ENCODE data around the gene RORB.

Gene RORB

DNA sequence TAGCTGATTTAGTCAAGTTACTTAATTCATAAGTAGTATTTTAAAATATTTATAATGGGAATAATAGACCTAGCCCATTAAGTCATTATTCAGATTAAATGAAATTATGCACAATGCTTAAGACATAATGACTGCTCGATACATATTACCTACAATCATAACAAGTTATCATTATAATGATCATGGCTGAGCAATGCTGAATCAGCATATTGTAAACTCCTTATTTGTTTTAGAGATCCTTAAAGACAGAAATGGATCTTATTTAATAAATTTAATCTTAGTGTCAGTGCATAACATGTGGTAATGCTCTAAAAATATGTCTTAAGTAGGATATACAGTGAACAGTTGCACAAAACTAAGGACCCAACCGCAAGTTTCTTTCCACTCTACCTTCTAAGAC is 221.6 kb downstream of the RORB start:
- DNase-seq (ENCODE audit: low read depth in 2 of 2) = no peak

DNA sequence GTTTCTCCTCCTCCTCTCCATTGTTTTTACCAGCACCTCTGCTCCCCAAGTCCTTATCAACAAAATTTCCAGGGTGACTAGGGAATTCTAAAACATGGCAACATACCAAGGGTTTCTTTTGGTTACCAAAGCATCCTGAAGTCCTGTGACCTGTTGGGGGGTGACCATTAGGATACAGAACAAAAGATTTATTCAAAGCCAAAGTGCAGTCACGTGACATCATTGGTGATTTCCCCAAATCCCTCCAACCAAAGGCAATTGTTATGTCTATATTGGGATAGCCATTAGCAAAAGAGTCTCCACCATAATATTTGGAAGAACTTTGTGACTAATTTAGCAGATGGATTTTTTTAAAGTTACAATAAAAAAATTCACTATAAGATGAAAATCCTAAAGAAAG is 222.2 kb downstream of the RORB start:
- no peak for DNase-seq (ENCODE audit: low read depth in 2 of 2)

DNA sequence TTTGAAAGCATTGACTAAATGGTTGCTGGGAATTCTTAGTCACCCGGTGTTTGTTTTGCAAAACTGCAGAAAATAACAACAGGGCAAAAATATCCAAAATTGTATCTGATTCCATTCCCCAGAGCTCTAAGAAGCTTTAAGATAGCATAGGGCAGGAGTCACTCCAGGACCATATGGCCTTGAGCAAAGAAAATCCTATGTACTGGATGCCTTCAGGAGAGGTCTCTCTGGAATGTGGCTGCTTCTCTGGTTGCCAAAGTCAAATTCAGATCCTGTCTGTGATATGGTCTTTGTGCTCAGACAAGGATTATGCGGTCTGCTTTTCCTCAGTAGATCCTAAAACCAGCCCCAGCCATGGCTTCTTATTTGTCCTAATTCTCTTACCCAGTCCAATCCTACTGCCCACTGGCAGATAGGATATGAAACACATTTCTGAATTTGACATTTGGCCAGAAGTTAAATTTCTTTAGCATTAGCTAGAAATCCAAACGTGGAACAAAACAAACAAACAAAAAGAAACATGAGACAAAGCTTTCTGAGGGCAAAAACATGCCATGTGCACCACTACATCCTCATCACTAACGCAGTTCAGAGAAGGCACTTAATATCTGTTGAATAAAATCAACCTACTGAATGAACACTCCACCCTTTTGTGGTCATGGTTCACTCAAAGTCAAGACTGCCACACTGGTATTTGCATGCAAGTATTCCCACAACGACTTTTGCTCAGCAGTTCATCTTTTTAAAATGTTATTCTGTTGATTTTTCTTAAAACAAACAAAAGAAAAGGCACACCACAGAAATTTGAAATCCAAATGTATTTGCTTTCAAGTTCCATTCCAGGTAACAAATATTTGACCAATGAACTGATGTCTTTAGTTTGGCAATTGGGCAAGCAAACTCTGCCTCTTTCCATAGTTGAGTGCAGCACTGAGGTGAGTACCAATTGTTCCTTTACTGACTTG is 224.8 kb downstream of the RORB start:
- DNase-seq (ENCODE audit: low read depth in 2 of 2) = no peak

DNA sequence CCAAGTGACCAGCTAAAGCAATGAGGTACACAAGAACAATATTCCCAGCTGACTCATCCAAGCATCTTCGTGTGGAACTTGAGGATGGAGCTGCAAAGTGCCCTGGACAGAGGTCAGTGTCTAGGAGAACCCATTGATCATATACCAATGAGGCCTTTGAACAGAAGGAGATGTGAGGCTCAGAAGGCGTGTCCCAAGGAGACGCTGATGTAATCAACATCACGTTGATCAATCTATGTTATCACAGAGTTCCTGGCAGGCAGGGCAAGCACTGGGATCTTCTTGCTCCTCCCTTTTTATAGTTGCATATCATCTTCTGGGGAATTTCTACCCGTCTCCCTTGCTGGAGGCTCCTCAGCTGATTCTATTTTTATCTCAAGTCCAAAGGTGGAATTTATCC is 227.2 kb downstream of the RORB start:
- DNase-seq (ENCODE audit: low read depth in 2 of 2) = no peak

DNA sequence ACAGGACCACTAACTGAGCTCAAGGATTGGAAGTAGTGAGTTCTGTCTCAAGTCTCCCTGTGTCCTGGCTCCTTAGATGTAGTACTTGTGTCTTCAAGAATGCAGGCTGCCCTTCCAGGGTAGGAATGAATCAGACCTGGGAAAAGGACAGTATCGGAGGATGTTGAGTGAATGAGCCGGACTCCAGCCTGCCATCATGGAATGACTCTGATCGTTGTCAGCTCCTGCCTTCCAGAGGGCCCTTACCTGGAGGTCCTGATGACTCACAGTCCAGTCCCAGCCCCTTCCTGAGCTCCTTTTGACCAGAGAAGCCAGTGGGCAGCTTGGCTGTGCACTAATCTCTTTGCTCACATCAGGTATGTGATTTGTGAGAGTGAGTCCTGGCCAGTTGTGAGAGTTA is 229.4 kb downstream of the RORB start:
- no peak for DNase-seq (ENCODE audit: low read depth in 2 of 2)

DNA sequence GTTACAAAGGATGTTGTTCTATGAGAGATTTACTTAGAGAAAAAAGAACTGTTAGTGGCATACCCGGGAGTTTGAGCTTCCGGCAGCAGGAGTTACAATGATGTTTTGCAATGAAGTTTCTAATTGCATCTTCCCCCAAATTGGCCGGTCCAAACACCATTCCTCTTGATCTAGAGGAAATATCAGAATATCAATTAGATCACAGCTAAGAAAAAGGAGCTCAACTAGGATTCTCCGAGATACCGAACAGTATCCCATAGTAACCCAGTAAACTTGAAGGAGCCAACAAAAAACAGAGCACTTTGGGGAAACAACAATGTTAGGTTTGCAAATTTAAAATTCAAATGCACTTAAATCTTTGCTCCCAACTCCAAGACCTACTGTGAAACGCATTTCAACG is 231.0 kb downstream of the RORB start:
- DNase-seq (ENCODE audit: low read depth in 2 of 2) = no peak

DNA sequence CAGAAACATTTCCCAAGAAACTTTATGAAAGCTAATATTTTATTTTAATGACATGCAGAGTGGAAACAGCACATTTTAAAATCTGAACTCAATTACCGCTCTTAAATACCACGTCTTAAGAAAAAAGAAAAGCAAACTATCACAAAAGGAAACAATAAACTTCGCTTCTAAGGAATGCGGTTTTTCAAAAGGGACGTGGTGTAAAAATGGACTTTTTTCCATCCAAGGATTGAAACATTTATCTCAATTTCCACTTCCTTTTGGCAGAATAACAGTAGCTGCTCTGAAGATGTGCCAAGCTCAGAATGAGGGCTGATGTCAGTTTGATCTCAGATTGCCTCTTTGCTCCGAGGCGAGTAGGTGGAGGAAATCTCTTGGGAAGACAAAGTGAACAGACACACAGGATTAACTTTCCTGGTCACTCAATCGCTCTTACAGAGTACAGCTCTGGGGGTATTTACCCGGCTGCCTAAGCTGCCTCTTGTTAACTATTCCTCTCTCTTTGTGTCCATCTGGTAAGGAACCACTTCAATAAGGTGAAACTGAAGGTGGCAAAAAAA is 232.1 kb downstream of the RORB start:
- peak in 1 of 2 experiments; percentile 1 for DNase-seq (ENCODE audit: low read depth in 2 of 2)

DNA sequence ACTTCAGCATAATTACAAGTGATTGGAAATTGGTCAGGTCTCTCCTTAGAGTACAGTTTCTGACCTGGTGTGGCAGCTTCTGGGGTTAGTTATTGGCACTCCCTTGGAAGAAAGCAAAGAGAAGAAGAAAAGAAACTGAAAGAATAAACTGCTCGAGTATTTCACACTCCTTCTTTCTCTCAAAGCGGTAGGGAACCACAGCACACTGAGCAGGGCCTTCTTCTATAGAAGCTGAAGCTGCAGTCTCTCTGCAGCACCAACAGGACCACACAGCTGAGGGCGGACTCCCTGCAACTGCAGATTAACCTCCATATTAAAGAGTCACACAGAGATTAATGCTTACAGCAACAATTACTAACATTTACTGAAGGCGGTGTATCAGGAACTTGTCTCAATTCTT is 238.6 kb downstream of the RORB start:
- DNase-seq (ENCODE audit: low read depth in 2 of 2) = no peak

DNA sequence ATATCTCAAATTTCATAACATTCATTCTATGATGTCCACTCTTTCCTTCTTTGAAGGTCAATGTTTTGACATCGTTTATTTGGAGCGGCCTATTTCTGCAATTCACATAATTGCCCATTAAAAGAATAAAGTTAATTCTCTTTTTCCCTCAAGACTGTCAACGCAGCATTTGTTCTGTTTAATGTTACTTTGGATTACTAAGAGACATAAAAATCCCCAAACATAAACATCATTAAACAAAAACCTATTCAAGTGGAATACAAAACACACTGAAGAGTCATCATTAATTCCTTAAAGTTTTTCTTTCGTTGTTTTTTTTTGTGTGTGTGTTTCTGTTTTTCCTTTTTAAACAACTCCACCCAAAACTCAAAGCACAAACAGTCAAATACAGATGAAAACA is 239.5 kb downstream of the RORB start:
- no peak for DNase-seq (ENCODE audit: low read depth in 2 of 2)

DNA sequence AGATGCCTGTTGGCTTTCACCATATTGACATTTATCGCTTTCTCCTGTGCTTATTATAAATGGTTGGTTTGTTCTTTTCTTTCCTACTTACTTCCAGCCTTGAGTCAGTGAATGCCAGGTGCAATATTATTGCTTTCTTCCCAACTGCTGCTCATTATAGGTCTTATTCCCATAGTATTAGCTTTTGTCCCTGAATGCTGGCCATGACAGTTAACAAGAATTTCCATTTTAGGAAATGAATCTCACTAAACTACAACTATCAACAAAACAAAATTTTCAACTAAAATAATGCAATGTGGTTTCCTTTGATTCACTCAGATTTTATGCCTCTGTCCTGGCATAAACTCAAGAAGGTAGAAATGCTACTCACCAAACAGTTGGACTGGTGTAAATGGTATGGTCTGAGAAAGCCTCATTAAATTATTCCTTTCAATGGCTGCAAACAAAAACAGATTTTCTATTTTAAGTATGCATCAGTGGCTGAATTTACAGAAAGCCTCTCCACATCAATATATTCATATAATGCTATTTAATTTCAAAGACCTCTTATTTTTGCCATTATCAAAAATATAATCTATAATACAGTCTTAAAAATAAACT is 245.2 kb downstream of the RORB start:
- DNase-seq (ENCODE audit: low read depth in 2 of 2) = no peak
